ENCODE data around the gene MICAL3.
A peak's percentile ranks its signal among the peaks of the same experiment; 100 is the strongest.

Gene MICAL3

DNA sequence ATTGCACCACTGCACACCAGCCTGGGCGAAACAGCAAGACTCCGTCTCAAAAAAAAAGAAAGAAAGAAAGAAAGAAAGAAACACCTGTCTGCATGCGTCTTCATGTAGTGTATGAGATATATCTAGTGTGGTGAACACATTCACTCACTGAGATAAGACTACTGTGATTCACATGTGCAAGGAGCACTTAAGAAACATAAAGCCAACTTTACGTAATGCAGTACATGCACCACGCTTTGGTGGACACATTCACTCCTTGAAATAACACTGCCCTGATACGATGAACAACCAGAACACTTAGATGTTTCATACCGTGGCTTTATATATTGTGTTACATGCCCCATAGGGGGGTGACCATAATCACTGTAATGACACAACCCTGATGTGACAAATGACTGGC is 96.0 kb downstream of the MICAL3 start:
- TF ChIP-seq Cebpa-rat (IDR thresholded peaks at IDR 0.05): no peak
- H3K36me3 ChIP-seq: no peaks in the 10 kb centered on the region
- peaks cover 72% of the 10 kb centered on the region for H4K20me1 ChIP-seq
- H3K4me1 ChIP-seq: peaks cover 26% of the 10 kb centered on the region
- H3K9ac ChIP-seq: no peak overlapping the region
- H3K4me3 ChIP-seq: no peak overlapping the region
- no peak overlapping the region for H3K4me2 ChIP-seq
- no peak overlapping the region for H3K27ac ChIP-seq
- H3K27me3 ChIP-seq: no peaks in the 10 kb centered on the region
- H3K9me3 ChIP-seq: peaks cover 8% of the 10 kb centered on the region; the same call in 1 of the 2 replicates

DNA sequence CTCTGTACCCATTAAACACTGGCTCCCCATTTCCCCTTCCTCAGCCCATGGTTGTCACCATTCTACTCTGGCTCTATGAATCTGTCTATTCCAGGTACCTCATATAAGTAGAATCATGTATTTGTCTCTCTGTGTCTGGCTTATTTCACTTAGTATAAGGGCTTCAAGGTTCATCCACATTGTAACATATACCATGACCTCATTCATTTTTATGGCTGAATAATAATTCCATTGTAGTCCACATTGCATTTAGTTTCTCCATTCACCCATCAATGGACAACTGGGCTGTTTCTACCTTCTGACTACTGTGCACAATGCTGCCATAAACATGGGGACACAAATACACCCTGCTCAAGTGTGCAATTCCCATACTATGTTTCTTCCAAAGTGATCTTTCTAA is 97.3 kb downstream of the MICAL3 start:
- no peak overlapping the region for H3K9ac ChIP-seq
- peaks cover 31% of the 10 kb centered on the region for H3K4me1 ChIP-seq
- H3K27me3 ChIP-seq: no peaks in the 10 kb centered on the region
- H3K36me3 ChIP-seq: no peaks in the 10 kb centered on the region
- no peak overlapping the region for H3K4me2 ChIP-seq
- H3K27ac ChIP-seq: no peak overlapping the region
- peaks cover 8% of the 10 kb centered on the region; the same call in 1 of the 2 replicates for H3K9me3 ChIP-seq
- peaks cover 85% of the 10 kb centered on the region for H4K20me1 ChIP-seq
- H3K4me3 ChIP-seq: no peak overlapping the region
- no peak for TF ChIP-seq Cebpa-rat (IDR thresholded peaks at IDR 0.05)

DNA sequence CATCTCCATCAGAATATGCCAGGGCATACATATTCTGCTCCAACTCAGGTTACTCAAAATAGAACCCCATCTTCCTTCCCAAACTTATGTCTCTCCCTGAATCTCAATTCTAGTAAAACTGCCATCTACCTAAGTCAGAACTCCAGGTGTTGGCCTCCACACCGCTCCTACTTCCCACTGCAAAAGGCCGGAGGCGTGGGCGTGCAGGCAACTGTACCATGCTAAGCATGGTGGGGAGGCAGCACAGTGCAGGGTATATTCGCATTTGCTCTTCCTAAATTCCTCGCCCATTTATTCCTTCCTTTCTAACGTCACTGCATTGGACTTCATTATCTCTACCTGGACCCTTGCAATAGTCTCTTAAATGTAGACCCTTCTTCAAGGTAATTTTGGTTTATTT is 97.8 kb downstream of the MICAL3 start:
- Histone ChIP-seq H3K9me3 (peaks cover 8% of the 10 kb centered on the region; the same call in 1 of the 2 replicates), H3K27me3 (no peaks in the 10 kb centered on the region), H4K20me1 (peaks cover 85% of the 10 kb centered on the region), H3K36me3 (no peaks in the 10 kb centered on the region), H3K4me2 (no peak overlapping the region), H3K9ac (no peak overlapping the region), H3K4me1 (peaks cover 29% of the 10 kb centered on the region), H3K4me3 (no peak overlapping the region), H3K27ac (no peak overlapping the region)
- no peak for TF ChIP-seq Cebpa-rat (IDR thresholded peaks at IDR 0.05)

DNA sequence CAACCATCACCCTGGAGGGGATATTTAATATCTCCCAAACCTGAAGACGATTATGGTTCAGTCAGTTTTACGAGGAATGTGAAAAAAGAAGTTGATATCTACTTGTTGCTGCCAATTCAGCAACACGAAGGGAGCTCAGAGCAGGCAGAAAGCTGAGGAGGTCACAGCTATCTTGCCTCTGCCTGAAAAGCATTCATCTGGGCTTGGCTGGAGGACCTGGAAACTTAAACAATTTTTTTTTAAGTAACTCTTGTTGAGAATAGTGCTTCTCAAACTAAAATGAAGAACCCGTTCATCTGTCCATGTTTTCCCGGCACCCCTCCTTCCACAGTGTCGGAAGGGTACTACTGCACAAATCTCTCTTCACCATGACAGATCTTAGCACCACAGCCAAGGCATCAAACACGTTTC is 98.9 kb downstream of the MICAL3 start:
- Histone ChIP-seq H3K4me3 (no peak overlapping the region), H3K9me3 (peaks cover 4% of the 10 kb centered on the region; the same call in 1 of the 2 replicates), H3K4me2 (0 out of 2 replicates have a peak overlapping the region, but pooled peaks have one; percentile 1), H3K9ac (no peak overlapping the region), H3K27ac (no peak overlapping the region), H4K20me1 (peaks cover 85% of the 10 kb centered on the region), H3K27me3 (no peaks in the 10 kb centered on the region), H3K4me1 (peaks cover 28% of the 10 kb centered on the region), H3K36me3 (no peaks in the 10 kb centered on the region)
- TF ChIP-seq Cebpa-rat (IDR thresholded peaks at IDR 0.05): no peak

DNA sequence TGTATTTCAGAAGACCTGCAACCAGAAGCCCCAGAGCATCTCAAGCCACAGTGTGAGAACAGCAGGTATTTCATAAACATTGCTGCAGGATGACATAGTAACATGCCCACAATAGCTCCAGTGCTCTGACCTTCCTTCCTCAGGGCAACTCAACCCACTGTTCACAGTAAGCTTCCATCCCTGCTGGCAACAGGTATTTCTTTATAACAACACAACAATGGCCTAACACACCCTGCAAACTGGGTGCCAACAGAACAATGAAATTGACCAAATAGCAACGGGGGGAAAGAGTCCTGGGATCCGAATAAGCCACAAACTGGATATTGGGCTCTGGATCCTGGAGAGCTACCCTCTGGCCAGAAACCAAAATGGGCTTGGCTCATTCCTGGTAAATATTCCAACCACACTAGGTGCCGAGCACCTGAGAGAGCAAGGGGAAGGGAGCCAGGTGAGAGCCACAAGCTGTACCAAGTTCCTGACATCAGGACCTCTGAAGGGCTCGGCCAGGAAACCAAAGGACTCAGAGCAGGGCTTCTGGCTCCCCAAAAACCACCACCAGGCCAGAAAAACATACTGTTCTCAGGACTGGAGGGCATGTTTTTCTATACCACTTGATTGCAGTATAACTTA is 99.5 kb downstream of the MICAL3 start:
- TF ChIP-seq Cebpa-rat (IDR thresholded peaks at IDR 0.05): no peak
- 0 out of 2 replicates have a peak overlapping the region, but pooled peaks have one; percentile 1 for H3K4me2 ChIP-seq
- H4K20me1 ChIP-seq: peaks cover 86% of the 10 kb centered on the region

DNA sequence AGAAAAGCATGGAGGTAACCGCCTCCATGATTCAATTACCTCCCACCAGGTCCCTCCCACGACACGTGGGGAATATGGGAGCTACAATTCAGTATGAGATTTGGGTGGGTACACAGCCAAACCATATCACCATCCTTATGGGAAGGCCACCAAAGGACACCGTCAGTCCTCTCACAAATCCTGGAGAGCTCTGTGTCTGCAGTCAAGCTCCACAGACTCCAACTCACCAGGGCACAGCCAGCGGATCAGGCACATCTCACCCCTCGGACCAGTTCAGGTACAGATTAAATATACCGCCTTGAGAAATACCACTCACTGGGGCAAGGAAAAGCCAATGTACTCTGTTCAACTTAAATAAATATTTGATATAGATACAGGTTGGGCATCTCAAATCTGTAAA is 100.3 kb downstream of the MICAL3 start:
- TF ChIP-seq Cebpa-rat (IDR thresholded peaks at IDR 0.05): no peak
- peaks cover 41% of the 10 kb centered on the region for H3K4me1 ChIP-seq
- H3K27ac ChIP-seq: no peak overlapping the region
- no peak overlapping the region for H3K4me3 ChIP-seq
- peaks cover 94% of the 10 kb centered on the region for H4K20me1 ChIP-seq
- H3K9ac ChIP-seq: no peak overlapping the region
- H3K4me2 ChIP-seq: no peak overlapping the region
- H3K36me3 ChIP-seq: no peaks in the 10 kb centered on the region
- no peaks in the 10 kb centered on the region for H3K9me3 ChIP-seq
- no peaks in the 10 kb centered on the region; the same call in 1 of the 2 replicates for H3K27me3 ChIP-seq

More for the DNA sequence above, 99.5 kb downstream of the MICAL3 start:
- Histone ChIP-seq H3K36me3 (no peaks in the 10 kb centered on the region), H3K27me3 (no peaks in the 10 kb centered on the region), H3K27ac (no peak overlapping the region), H3K9me3 (no peaks in the 10 kb centered on the region), H3K4me1 (peaks cover 33% of the 10 kb centered on the region), H3K4me3 (no peak overlapping the region), H3K9ac (no peak overlapping the region)

DNA sequence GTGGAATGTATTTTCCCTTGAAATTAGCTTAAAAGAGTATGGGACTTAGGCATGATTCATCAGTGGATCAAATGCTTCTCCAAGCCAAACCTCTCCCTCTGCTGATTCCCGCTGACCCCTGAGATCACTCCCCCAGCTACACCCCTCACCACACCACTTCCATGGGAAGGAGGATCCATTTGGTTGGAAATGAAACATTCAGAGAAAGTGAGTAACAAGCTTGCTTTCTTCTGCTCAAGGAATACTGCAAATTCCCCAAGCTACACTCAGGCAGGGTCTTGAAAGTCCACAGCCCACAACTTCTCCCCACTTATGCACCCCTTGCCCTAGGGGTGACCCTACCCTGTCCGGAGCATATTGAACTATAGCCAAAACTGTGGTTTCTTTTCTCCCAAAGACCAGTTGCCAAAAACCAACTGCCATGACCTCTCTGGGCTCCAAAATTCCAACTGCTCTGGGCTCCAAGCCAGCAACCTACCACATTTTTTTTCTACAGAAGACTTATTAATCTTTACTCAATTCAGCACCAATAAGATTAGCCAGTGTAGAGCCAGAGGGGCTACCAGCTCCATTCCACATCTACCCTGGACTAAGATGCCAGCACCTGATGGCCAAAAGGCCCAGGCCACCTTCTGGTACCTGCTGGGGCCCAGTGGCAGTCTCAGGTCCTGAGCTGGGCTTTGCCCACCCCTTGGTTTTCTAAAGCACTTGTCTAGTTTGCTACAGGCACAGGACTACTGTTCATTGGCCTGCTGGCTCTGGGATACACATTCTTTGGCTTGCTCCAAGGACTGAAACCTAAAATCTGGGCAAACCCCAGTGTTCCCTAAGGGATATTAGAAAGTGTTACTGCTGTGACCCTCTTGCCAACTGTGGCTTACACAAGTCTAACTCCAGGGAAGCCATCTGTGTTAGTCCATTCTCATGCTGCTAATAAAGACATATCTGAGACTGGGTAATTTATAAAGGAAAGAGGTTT is 101.1 kb downstream of the MICAL3 start:
- Histone ChIP-seq H3K9me3 (no peaks in the 10 kb centered on the region), H4K20me1 (peaks cover 99% of the 10 kb centered on the region), H3K9ac (no peak overlapping the region), H3K4me1 (peaks cover 45% of the 10 kb centered on the region), H3K4me2 (0 out of 2 replicates have a peak overlapping the region, but pooled peaks have one; percentile 10), H3K4me3 (no peak overlapping the region), H3K27ac (no peak overlapping the region), H3K27me3 (no peaks in the 10 kb centered on the region; the same call in 1 of the 2 replicates), H3K36me3 (no peaks in the 10 kb centered on the region)
- no peak for TF ChIP-seq Cebpa-rat (IDR thresholded peaks at IDR 0.05)

DNA sequence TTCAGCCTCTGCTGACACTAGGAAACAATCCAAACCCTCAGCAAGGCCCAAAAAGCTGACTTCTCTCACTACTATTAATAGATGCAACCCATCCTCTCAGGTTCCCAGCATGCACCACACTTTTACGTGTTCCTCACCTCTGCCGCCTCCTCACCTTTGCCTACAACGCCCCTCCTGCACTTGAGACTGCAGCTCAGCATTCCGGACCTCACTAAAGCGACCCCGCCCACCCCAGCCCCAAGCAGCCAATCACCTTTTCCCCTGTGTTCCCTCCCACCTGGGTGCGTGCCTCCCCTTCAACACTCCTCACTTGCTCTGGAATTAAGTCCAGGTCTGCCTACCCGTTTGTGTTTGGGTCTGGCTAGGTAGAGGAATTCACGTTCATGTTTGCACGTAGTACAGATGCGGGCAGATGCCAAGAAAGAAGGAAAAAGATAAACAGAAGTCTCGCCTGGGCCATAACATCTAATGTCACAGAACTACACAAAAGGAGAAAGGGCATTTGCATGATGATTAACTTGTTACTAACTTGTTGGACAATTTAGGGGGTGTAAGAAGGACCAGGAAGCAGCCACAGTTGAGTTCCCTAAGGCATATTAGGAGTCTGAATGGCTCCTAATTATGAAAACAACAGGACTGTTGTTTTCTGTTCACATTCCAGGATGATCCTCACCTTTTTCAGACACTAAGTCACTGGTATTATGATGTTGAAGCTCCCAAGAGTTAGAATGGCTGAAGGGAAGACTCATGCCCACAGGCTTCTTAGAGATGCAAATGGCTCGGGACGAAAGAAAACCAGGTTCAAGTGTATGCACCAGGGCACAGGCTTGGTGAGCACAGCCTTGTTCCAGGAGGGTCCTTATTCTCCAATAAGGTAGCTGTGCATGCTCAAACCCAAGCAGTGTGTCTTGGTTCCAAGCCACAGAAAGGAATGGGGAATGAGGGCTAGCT is 102.2 kb downstream of the MICAL3 start:
- no peak overlapping the region for H3K4me3 ChIP-seq
- TF ChIP-seq Cebpa-rat (IDR thresholded peaks at IDR 0.05): no peak
- H3K4me1 ChIP-seq: peaks cover 45% of the 10 kb centered on the region
- no peaks in the 10 kb centered on the region for H3K36me3 ChIP-seq
- H3K27me3 ChIP-seq: no peaks in the 10 kb centered on the region; the same call in 1 of the 2 replicates
- peaks cover 99% of the 10 kb centered on the region for H4K20me1 ChIP-seq
- no peak overlapping the region for H3K27ac ChIP-seq
- H3K9me3 ChIP-seq: no peaks in the 10 kb centered on the region
- no peak overlapping the region for H3K4me2 ChIP-seq
- H3K9ac ChIP-seq: no peak overlapping the region

Data from BLaER1 (cell line).